PC-9 (cell line): ENCODE data around the gene CD55. TPM values are rescaled to one million over a fixed set of nuclear protein-coding genes. Genes with fewer than 3 reads are reported as not detected.

ENCODE experiments used
- BruUV-seq: library from RNA; stranded (reverse); fragments of 400-500 nt; replicated peaks from 2 replicates; lab custom pipeline; 2021; lab: Mats Ljungman, UMichigan
- CTCF ChIA-PET: fragments of 300-600 bp; sonication (Branson Sonifier 250); formaldehyde crosslinking; loops from one replicate; lab custom pipeline; 2022; ENCODE audit warnings: antibody characterized with exemption; lab: Charles Lee
- POLR2A ChIA-PET: fragments of 300-600 bp; sonication (Branson Sonifier 250); formaldehyde crosslinking; loops from one replicate; lab custom pipeline; 2022; ENCODE audit warnings: antibody characterized with exemption; ENCODE audit not compliant: unreplicated experiment; lab: Charles Lee
- DNase-seq, 2 experiments: peaks; one replicate each; pipeline versions ENCODE4 v3.0.0 to v3.0.0-alpha.2; 2015 to 2022; ENCODE audit warnings: mixed read lengths in 1 of 2
- H2AFZ ChIP-seq: fragments of 200-600 bp; sonication (generic); 2 replicates; pipeline ENCODE4 v1.8.1; 2017; ENCODE audit warnings: antibody characterized with exemption
- H3F3A ChIP-seq: fragments of 200-600 bp; sonication (generic); 2 replicates; pipeline ENCODE4 v1.8.1; 2017; ENCODE audit warnings: antibody characterized with exemption, mild to moderate bottlenecking, low read depth; ENCODE audit not compliant: insufficient read depth
- H3K27ac ChIP-seq: fragments of 200-600 bp; sonication (generic); 2 replicates; pipeline ENCODE4 v1.6.1; 2016; ENCODE audit warnings: mixed run types
- H3K27me3 ChIP-seq: fragments of 200-600 bp; sonication (generic); 2 replicates; pipeline ENCODE4 v1.6.1; 2016; ENCODE audit warnings: low read depth, mixed run types; ENCODE audit not compliant: insufficient read depth
- H3K36me3 ChIP-seq: fragments of 200-600 bp; sonication (generic); 2 replicates; pipeline ENCODE4 v1.6.1; 2016; ENCODE audit warnings: low read depth, mixed run types
- H3K4me1 ChIP-seq: fragments of 200-600 bp; sonication (generic); replicated peaks from 2 replicates; pipeline ENCODE4 v1.6.1; 2016; ENCODE audit warnings: mixed run types; ENCODE audit not compliant: insufficient read depth
- H3K4me2 ChIP-seq: fragments of 200-600 bp; sonication (generic); 2 replicates; pipeline ENCODE4 v1.6.1; 2017; ENCODE audit warnings: mixed run types
- H3K4me3 ChIP-seq: fragments of 200-600 bp; sonication (generic); 2 replicates; pipeline ENCODE4 v1.6.1; 2016; ENCODE audit warnings: mixed run types
- H3K79me2 ChIP-seq: fragments of 200-600 bp; sonication (generic); 2 replicates; pipeline ENCODE4 v1.6.1; 2017; ENCODE audit warnings: low read depth, mixed run types
- H3K9me2 ChIP-seq: fragments of 200-600 bp; sonication (generic); 2 replicates; pipeline ENCODE4 v1.8.1; 2017; ENCODE audit warnings: mild to moderate bottlenecking; ENCODE audit not compliant: insufficient read depth
- H3K9me3 ChIP-seq: fragments of 200-600 bp; sonication (generic); 2 replicates; pipeline ENCODE4 v1.8.1; 2016; ENCODE audit warnings: low read depth; ENCODE audit not compliant: insufficient read depth
- H4K20me1 ChIP-seq: fragments of 200-600 bp; sonication (generic); 2 replicates; pipeline ENCODE4 v1.8.1; 2017; ENCODE audit not compliant: insufficient read depth
- EZH2 ChIP-seq: fragments of 200-600 bp; sonication (generic); IDR thresholded peaks from 2 replicates; pipeline ENCODE4 v1.8.0; 2017; ENCODE audit warnings: antibody characterized with exemption, low read depth
- intact Hi-C: fragments of 100-400 bp; cut with micrococcal nuclease; formaldehyde crosslinking; loops from one replicate; pipeline ENCODE4 v1.10.0; 2022; ENCODE audit not compliant: unreplicated experiment
- total RNA-seq: library from RNA; stranded (reverse); gene quantifications from 2 replicates; pipeline ENCODE4 v1.2.3, GENCODE V29; 2021
- TF ChIP-seq, protein P1 (sequence below): fragments of 200-600 bp; sonication (generic); conservative IDR thresholded peaks from 2 replicates; pipeline ENCODE4 v1.6.1; 2017; ENCODE audit warnings: mixed run types, antibody characterized with exemption, mild to moderate bottlenecking, moderate library complexity

The CD55 gene
- total RNA-seq, 1 experiment from 2014 or later, result 45.9 TPM

DNA sequence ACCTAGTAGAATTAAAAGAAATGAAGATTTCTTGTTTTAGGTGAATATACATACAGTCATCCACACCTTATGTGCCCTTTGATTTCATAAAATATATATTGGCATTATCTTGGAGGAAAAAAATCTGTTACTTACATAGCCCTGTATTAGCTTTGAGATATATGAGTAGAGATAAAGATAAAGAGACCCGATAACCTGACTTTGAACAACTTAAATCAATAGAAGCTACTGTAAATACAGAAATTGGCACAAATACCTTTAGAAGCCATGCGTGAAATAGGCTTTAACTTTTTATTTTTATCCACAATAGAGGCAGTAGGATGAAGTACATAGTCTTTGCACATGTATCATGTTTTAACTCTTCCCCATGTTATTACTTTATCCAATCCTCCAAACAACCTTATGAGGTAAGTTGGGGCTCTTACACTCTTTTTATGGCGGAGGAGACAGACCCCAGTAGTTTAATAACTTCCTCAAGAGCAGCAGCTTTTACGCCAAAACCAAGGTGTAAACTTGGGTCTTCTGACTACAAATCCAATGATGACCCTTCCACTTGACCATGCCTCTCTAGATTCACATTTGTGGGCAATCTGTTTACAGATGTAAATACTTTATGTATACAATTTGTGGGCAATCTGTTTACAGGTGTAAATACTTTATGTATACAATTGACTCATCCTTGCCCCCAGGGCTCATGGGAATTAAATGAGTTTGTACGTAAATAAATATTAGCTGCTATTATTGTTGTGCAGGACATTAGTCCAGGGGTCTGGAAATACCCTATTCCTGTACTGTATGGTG, 2.1 kb downstream of the CD55 start:
- Histone ChIP-seq H3K9me2 (no peaks in the 10 kb centered on the region), H3K27ac (no peak overlapping the region), H3K9me3 (no peaks in the 10 kb centered on the region), H4K20me1 (0 out of 2 replicates have a peak, but pooled peaks cover 10% of the 10 kb centered on the region), H3F3A (no peaks in the 10 kb centered on the region), H3K4me2 (peak overlapping the region; percentile 64), H3K79me2 (peaks cover 20% of the 10 kb centered on the region), H3K4me1 (peaks cover 26% of the 10 kb centered on the region), H3K27me3 (no peaks in the 10 kb centered on the region), H2AFZ (no peak overlapping the region), H3K36me3 (peaks cover 52% of the 10 kb centered on the region), H3K4me3 (peak overlapping the region; percentile 25; the same call in 1 of the 2 replicates)
- CTCF ChIA-PET, result no interaction called here
- POLR2A ChIA-PET, result no interaction called here
- intact Hi-C loops, result loop anchor here (10.0 kb wide), 2 partner anchors 139 to 299 kb away; no protein-coding TSS in a partner anchor
- DNase-seq, result no peak
- no TSS peak for BruUV-seq
- no peak for TF ChIP-seq EZH2
- TF ChIP-seq, protein P1, sequence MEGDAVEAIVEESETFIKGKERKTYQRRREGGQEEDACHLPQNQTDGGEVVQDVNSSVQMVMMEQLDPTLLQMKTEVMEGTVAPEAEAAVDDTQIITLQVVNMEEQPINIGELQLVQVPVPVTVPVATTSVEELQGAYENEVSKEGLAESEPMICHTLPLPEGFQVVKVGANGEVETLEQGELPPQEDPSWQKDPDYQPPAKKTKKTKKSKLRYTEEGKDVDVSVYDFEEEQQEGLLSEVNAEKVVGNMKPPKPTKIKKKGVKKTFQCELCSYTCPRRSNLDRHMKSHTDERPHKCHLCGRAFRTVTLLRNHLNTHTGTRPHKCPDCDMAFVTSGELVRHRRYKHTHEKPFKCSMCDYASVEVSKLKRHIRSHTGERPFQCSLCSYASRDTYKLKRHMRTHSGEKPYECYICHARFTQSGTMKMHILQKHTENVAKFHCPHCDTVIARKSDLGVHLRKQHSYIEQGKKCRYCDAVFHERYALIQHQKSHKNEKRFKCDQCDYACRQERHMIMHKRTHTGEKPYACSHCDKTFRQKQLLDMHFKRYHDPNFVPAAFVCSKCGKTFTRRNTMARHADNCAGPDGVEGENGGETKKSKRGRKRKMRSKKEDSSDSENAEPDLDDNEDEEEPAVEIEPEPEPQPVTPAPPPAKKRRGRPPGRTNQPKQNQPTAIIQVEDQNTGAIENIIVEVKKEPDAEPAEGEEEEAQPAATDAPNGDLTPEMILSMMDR, result no peak

- Histone ChIP-seq H3K9me3 (no peaks in the 10 kb centered on the region; the same call in 1 of the 2 replicates), H3K27ac (no peak overlapping the region), H3K27me3 (no peaks in the 10 kb centered on the region), H3K9me2 (no peaks in the 10 kb centered on the region), H3K36me3 (peaks cover 73% of the 10 kb centered on the region), H2AFZ (no peak overlapping the region), H3K4me1 (peaks cover 10% of the 10 kb centered on the region), H3K4me2 (no peak overlapping the region), H3K79me2 (peaks cover 8% of the 10 kb centered on the region; the same call in 1 of the 2 replicates), H4K20me1 (0 out of 2 replicates have a peak, but pooled peaks cover 10% of the 10 kb centered on the region), H3K4me3 (no peak overlapping the region), H3F3A (no peaks in the 10 kb centered on the region)
- ChIA-PET CTCF (no interaction called here), POLR2A (no interaction called here)
- no peak for DNase-seq
- TF ChIP-seq, protein P1, result no peak
- TF ChIP-seq EZH2, result no peak
- intact Hi-C loops, result loop anchor here (10.0 kb wide), 2 partner anchors 143 to 303 kb away; no protein-coding TSS in a partner anchor
- no TSS peak for BruUV-seq
Measured at GRCh38 chr1:207328004-207328403, 6.5 kb downstream of the CD55 start.

GRCh38 chr1:207328908-207329440, 7.5 kb downstream of the CD55 start:
- 0 out of 2 replicates have a peak, but pooled peaks cover under 1% of the 10 kb centered on the region for H3K4me1 ChIP-seq
- POLR2A ChIA-PET, result interaction anchor here (0.6 kb wide), 1 partner anchor 422 kb away, joined by 3 read pairs; no protein-coding TSS in a partner anchor
- no peaks in the 10 kb centered on the region for H3K79me2 ChIP-seq
- H4K20me1 ChIP-seq, result 0 out of 2 replicates have a peak, but pooled peaks cover 6% of the 10 kb centered on the region
- H3K36me3 ChIP-seq, result peaks cover 76% of the 10 kb centered on the region
- H3K9me3 ChIP-seq, result peaks cover 9% of the 10 kb centered on the region; the same call in 1 of the 2 replicates
- no peaks in the 10 kb centered on the region for H3F3A ChIP-seq
- BruUV-seq, result no TSS peak
- H3K27ac ChIP-seq, result no peak overlapping the region
- no peak for DNase-seq
- H3K27me3 ChIP-seq, result no peaks in the 10 kb centered on the region
- H2AFZ ChIP-seq, result no peak overlapping the region
- CTCF ChIA-PET, result no interaction called here
- no peak overlapping the region for H3K4me2 ChIP-seq
- no peak for TF ChIP-seq EZH2
- TF ChIP-seq, protein P1, result no peak
- no peak overlapping the region for H3K4me3 ChIP-seq
- intact Hi-C loops, result loop anchor here (10.0 kb wide), 2 partner anchors 144 to 304 kb away; no protein-coding TSS in a partner anchor
- H3K9me2 ChIP-seq, result no peaks in the 10 kb centered on the region
